ENCODE results near the gene SP3. TPM values are rescaled to one million over a fixed set of nuclear protein-coding genes. Genes with fewer than 3 reads are reported as not detected.

SP3 gene
- total RNA-seq, 6 experiments from 2014 or later, result 28.4 to 36.5 (median 32.4) TPM

DNA sequence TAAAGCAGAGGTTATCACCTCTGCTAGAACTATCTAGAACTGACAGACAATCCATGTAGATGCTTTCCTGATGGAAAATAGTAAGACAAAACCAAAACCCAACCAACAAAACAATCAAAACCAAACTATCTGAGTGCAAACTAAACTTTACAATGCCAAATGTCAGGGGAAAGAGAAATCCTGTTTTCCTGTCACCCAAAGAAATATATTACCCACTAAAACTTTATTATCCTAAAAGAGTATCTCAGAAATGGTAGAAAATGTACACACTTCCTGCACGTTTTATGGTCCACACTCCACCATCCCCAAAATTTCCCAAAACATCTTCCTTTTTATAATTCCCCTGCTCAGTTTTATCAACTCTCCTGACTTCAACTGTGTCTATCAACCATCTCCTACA, 29.9 kb downstream of the SP3 start:
- no peaks in the 10 kb centered on the region for H3K27me3 ChIP-seq
- H3K9me3 ChIP-seq, result no peaks in the 10 kb centered on the region
- H3K27ac ChIP-seq, result no peak overlapping the region
- TF ChIP-seq POLR2A (IDR thresholded peaks at IDR 0.05), result no peak
- TF ChIP-seq, protein P1, sequence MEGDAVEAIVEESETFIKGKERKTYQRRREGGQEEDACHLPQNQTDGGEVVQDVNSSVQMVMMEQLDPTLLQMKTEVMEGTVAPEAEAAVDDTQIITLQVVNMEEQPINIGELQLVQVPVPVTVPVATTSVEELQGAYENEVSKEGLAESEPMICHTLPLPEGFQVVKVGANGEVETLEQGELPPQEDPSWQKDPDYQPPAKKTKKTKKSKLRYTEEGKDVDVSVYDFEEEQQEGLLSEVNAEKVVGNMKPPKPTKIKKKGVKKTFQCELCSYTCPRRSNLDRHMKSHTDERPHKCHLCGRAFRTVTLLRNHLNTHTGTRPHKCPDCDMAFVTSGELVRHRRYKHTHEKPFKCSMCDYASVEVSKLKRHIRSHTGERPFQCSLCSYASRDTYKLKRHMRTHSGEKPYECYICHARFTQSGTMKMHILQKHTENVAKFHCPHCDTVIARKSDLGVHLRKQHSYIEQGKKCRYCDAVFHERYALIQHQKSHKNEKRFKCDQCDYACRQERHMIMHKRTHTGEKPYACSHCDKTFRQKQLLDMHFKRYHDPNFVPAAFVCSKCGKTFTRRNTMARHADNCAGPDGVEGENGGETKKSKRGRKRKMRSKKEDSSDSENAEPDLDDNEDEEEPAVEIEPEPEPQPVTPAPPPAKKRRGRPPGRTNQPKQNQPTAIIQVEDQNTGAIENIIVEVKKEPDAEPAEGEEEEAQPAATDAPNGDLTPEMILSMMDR (IDR thresholded peaks at IDR 0.05), result no peak
- H3K4me3 ChIP-seq, result no peak overlapping the region
- no peaks in the 10 kb centered on the region for H3K36me3 ChIP-seq
- intact Hi-C loops (cut with DNase I), result no loop called here
- ATAC-seq (no peak), DNase-seq (no peak)
- peaks cover 0 to 4% (median 0%) of the 10 kb centered on the region in 4 donors for H3K4me1 ChIP-seq
- 70% methylated on average over 1 of the region's 1 CpG for WGBS (ENCODE audit: insufficient coverage, low coverage, low lambda C conversion rate, missing lambda C conversion rate)

DNA sequence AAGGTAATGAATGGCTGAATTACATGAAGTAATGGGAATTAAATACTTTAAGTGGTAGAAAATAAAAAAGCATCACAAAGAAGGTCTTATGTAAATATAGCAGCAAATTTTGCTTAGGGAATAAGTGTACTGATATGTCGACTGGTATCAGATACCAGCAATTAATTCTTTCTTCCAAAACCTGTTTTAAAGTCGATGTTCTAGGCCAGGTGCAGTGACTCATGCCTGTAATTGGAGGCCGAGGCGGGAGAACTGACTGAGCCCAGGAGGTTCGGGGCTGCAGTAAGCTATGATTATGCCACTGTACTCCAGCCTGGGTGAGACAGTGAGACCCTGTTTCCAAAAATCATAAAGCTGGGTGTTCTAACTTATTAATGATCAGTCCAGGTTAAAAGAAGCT, 30.3 kb downstream of the SP3 start:
- TF ChIP-seq POLR2A (IDR thresholded peaks at IDR 0.05), result no peak
- TF ChIP-seq, protein P1 (IDR thresholded peaks at IDR 0.05), result no peak
- DNase-seq, result no peak
- WGBS (ENCODE audit: insufficient coverage, low coverage, low lambda C conversion rate, missing lambda C conversion rate), result 86% methylated on average over 5 of the region's 5 CpGs
- intact Hi-C loops (cut with DNase I), result no loop called here
- H3K36me3 ChIP-seq, result no peaks in the 10 kb centered on the region
- H3K27ac ChIP-seq, result no peak overlapping the region
- no peaks in the 10 kb centered on the region for H3K27me3 ChIP-seq
- ATAC-seq, result no peak
- H3K9me3 ChIP-seq, result no peaks in the 10 kb centered on the region
- peaks cover 0 to under 1% (median 0%) of the 10 kb centered on the region in 4 donors for H3K4me1 ChIP-seq
- no peak overlapping the region for H3K4me3 ChIP-seq

DNA sequence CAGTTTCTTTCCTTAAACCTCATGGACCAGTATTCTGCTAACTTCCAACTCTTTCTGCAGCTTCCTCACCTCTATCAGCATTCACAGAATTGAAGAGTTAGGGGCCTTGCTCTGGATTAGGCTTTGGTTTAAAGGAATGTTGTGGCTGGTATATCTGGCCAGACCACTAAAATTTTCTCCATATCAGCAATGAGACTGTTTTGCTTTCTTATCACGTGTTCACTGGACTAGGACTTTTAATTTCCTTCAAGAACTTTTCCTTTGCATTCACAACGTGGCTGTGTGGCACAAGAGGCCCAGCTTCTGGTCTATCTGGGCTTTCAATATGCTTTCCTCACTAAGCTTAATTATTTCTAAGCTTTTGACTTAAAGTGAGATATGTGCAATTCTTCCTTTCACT, 33.4 kb downstream of the SP3 start:
- Histone ChIP-seq H3K27ac (no peak overlapping the region), H3K9me3 (no peaks in the 10 kb centered on the region), H3K4me3 (no peak overlapping the region), H3K27me3 (no peaks in the 10 kb centered on the region), H3K36me3 (no peaks in the 10 kb centered on the region), H3K4me1 (no peaks in the 10 kb centered on the region)
- ATAC-seq (no peak), DNase-seq (no peak)
- WGBS (ENCODE audit: insufficient coverage, low coverage, low lambda C conversion rate, missing lambda C conversion rate), result 88% methylated on average over 2 of the region's 2 CpGs
- TF ChIP-seq, protein P1 (IDR thresholded peaks at IDR 0.05), result no peak
- TF ChIP-seq POLR2A (IDR thresholded peaks at IDR 0.05), result no peak
- intact Hi-C loops (cut with DNase I), result no loop called here

DNA sequence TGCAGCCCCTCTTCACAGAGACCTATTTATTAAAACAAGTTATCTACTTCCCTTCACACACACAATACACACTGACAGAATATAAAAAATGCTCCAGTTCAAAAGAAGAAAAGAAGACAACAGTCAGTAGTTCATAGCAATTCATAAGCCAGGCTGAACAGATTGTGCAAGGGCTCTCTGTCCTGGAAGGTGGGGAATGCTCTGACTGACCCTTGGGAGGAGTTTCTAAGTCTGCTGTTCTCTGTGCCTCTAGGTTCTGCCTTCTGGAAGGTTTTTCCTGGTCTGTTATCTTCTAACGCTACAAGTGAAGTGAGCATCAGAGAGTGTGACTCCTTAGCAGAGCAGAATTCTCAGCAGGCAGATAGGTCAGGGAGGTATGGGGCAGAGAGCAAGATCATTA, 35.7 kb downstream of the SP3 start:
- no peaks in the 10 kb centered on the region for H3K36me3 ChIP-seq
- H3K9me3 ChIP-seq, result no peaks in the 10 kb centered on the region
- H3K27ac ChIP-seq, result no peak overlapping the region
- no peak for TF ChIP-seq POLR2A (IDR thresholded peaks at IDR 0.05)
- TF ChIP-seq, protein P1 (IDR thresholded peaks at IDR 0.05), result no peak
- 100% methylated on average over 1 of the region's 1 CpG for WGBS (ENCODE audit: insufficient coverage, low coverage, low lambda C conversion rate, missing lambda C conversion rate)
- DNase-seq, result no peak
- intact Hi-C loops (cut with DNase I), result no loop called here
- H3K27me3 ChIP-seq, result no peaks in the 10 kb centered on the region
- no peak overlapping the region for H3K4me3 ChIP-seq
- H3K4me1 ChIP-seq, result no peaks in the 10 kb centered on the region
- ATAC-seq, result no peak

DNA sequence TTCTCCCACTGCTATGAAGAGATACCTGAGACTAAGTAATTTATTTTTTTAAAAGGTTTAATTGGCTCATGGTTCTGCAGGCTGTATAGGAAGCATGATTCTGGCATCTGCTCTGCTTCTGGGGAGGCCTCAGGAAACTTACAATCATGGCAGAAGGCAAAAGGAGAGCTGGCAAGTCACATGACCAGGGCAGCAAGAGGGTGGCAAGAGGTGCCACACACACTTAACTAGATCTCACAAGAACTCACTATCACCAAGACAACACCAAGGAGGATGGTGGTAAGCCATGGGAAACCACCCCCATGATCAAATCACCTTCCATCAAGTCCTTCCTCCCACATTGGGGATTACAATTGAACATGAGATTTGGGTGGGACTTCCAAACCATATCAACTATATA, 38.3 kb downstream of the SP3 start:
- Histone ChIP-seq H3K27ac (no peak overlapping the region), H3K4me1 (peaks cover 0 to 13% (median 0%) of the 10 kb centered on the region in 4 donors), H3K4me3 (no peak overlapping the region), H3K9me3 (no peaks in the 10 kb centered on the region), H3K36me3 (no peaks in the 10 kb centered on the region), H3K27me3 (no peaks in the 10 kb centered on the region)
- intact Hi-C loops (cut with DNase I), result no loop called here
- TF ChIP-seq, protein P1 (IDR thresholded peaks at IDR 0.05), result no peak
- TF ChIP-seq POLR2A (IDR thresholded peaks at IDR 0.05), result no peak
- ATAC-seq (no peak), DNase-seq (no peak)

All from right lobe of liver (tissue), 6 donors.